T-cell (primary cell): Measurements from ENCODE around the gene MBNL2. TPM values are rescaled to one million over a fixed set of nuclear protein-coding genes. Genes with fewer than 3 reads are reported as not detected.

Experiments used
- ATAC-seq, 4 experiments: fragments of 200-7000 bp in 3 of 4; fragments of 150-1000 bp in 1 of 4; cut with Tn5 transposase; replicated peaks in 1 of 4; 1 replicate in 3 of 4; 2 replicates in 1 of 4; pipeline ENCODE4 v1.10.0; 2021; ENCODE audit warnings: moderate library complexity in 3 of 4, mild to moderate bottlenecking in 2 of 4, moderate number of reproducible peaks in 1 of 4
- CTCF ChIA-PET, 2 donors: fragments of 300-600 bp; sonication (Branson Sonifier 250); formaldehyde crosslinking; loops; one replicate each; lab custom pipeline; 2022; ENCODE audit warnings: antibody characterized with exemption in 2 of 2; lab: Charles Lee
- POLR2A ChIA-PET, 2 donors: fragments of 300-600 bp; sonication (Branson Sonifier 250); formaldehyde crosslinking; loops; one replicate each; lab custom pipeline; 2022; ENCODE audit warnings: antibody characterized with exemption in 2 of 2; lab: Charles Lee
- DNase-seq, 35 experiments: peaks; one replicate each; pipeline versions ENCODE4 v3.0.0 to v3.0.0-alpha.2; 2013 to 2023
- H3K27ac ChIP-seq: one replicate; pipeline ENCODE4 v1.5.1; 2013; ENCODE audit warnings: low read length
- H3K27me3 ChIP-seq, 2 experiments: replicated peaks in 1 of 2; 1 replicate in 1 of 2; 2 replicates in 1 of 2; pipeline versions ENCODE4 v1.6.1 to v1.7.0; 2013; ENCODE audit warnings: low read length in 1 of 2, mixed read lengths in 1 of 2; ENCODE audit not compliant: control insufficient read depth in 2 of 2, insufficient read depth in 2 of 2; ENCODE audit errors: extremely low read depth in 1 of 2
- H3K36me3 ChIP-seq, 2 donors: 1 replicate in 1 of 2; 2 replicates in 1 of 2; pipeline versions ENCODE4 v1.6.1 to v1.7.0; 2013; ENCODE audit warnings: low read length in 1 of 2; ENCODE audit not compliant: control insufficient read depth in 2 of 2, insufficient read depth in 1 of 2; ENCODE audit errors: extremely low read depth in 1 of 2
- H3K4me1 ChIP-seq, 2 experiments: 1 replicate in 1 of 2; 2 replicates in 1 of 2; pipeline versions ENCODE4 v1.6.1 to v1.7.0; 2013; ENCODE audit warnings: low read length in 2 of 2, mixed read lengths in 1 of 2; ENCODE audit not compliant: insufficient read depth in 2 of 2, control insufficient read depth in 1 of 2; ENCODE audit errors: extremely low read depth in 1 of 2
- H3K4me3 ChIP-seq, 2 donors: 1 replicate in 1 of 2; 2 replicates in 1 of 2; pipeline versions ENCODE4 v1.5.1 to v1.7.0; 2013; ENCODE audit warnings: mild to moderate bottlenecking in 2 of 2, low read length in 1 of 2, moderate library complexity in 1 of 2; ENCODE audit not compliant: control insufficient read depth in 1 of 2; ENCODE audit errors: extremely low read depth in 1 of 2
- H3K9me3 ChIP-seq: 2 replicates; pipeline ENCODE4 v1.7.0; 2013
- H3K27ac Mint-ChIP-seq, 2 donors: one replicate each; pipeline ENCODE4 v1.8.0; 2020 to 2021; ENCODE audit warnings: mild to moderate bottlenecking in 2 of 2, mixed read lengths in 2 of 2
- H3K27me3 Mint-ChIP-seq, 2 donors: one replicate each; pipeline ENCODE4 v1.8.0; 2021 to 2022; ENCODE audit warnings: mixed read lengths in 2 of 2
- H3K36me3 Mint-ChIP-seq: one replicate; pipeline ENCODE4 v1.8.0; 2021; ENCODE audit warnings: mixed read lengths
- H3K4me1 Mint-ChIP-seq, 3 donors: one replicate each; pipeline ENCODE4 v1.8.0; 2020 to 2022; ENCODE audit warnings: mixed read lengths in 3 of 3, mild to moderate bottlenecking in 1 of 3
- H3K4me3 Mint-ChIP-seq, 3 donors: one replicate each; pipeline ENCODE4 v1.8.0; 2020 to 2022; ENCODE audit warnings: mild to moderate bottlenecking in 3 of 3, mixed read lengths in 3 of 3, moderate library complexity in 3 of 3
- H3K9me3 Mint-ChIP-seq, 3 donors: one replicate each; pipeline ENCODE4 v1.8.0; 2020 to 2022; ENCODE audit warnings: mixed read lengths in 3 of 3
- WGBS: methylation state at CpG from one replicate; pipeline ENCODE4 v1.1.5; 2013; ENCODE audit warnings: missing lambda C conversion rate; ENCODE audit not compliant: insufficient coverage; 5-methylcytosine and 5-hydroxymethylcytosine counted together
- total RNA-seq, 35 experiments: library from RNA in 6 of 35; stranded (reverse) in 6 of 35; fragments of 120-200 nt in 1 of 35; gene quantifications; one replicate each; pipeline versions ENCODE4 v1.2.1 to v1.2.4 and lab custom pipeline; 2013 to 2026

Gene MBNL2
- total RNA-seq, 5 donors from 2014 or later (not counting 1 experiment from before 2014, with no cell fraction given) = 21.0 to 33.7 (median 28.5) TPM

GRCh38 chr13:97332742-97333141 is 110.6 kb downstream of the MBNL2 start:
- Histone ChIP-seq H3K4me1 (no peaks in the 10 kb centered on the region), H3K4me3 (no peak overlapping the region), H3K27ac (no peak overlapping the region), H3K9me3 (no peaks in the 10 kb centered on the region), H3K27me3 (no peaks in the 10 kb centered on the region), H3K36me3 (peaks cover 0 to 13% of the 10 kb centered on the region in 2 donors)
- no peaks in the 10 kb centered on the region for H3K9me3 Mint-ChIP-seq
- WGBS = 100% methylated on average over 2 of the region's 4 CpGs
- H3K4me3 Mint-ChIP-seq = no peak overlapping the region
- peaks cover 6 to 14% (median 13%) of the 10 kb centered on the region in 3 donors for H3K4me1 Mint-ChIP-seq
- ChIA-PET POLR2A (no interaction called here), CTCF (interaction anchor here in 1 of 2 donors (0.6 to 0.7 kb wide), 2 partner anchors 27 to 75 kb away, joined by 3 read pairs; no protein-coding TSS in a partner anchor)
- H3K36me3 Mint-ChIP-seq = peaks cover 29% of the 10 kb centered on the region
- ATAC-seq = no peak
- no peak for DNase-seq
- H3K27me3 Mint-ChIP-seq = no peaks in the 10 kb centered on the region
- H3K27ac Mint-ChIP-seq = no peak overlapping the region

- DNase-seq = no peak
- CTCF ChIA-PET = interaction anchor here (0.6 to 0.9 kb wide), 3 partner anchors 14 to 303 kb away, joined by 3 to 9 read pairs (median 5); no protein-coding TSS in a partner anchor
- Mint-ChIP-seq H3K4me1 (peaks cover 4 to 14% (median 11%) of the 10 kb centered on the region in 3 donors), H3K27ac (no peak overlapping the region), H3K36me3 (peaks cover 26% of the 10 kb centered on the region), H3K27me3 (no peaks in the 10 kb centered on the region), H3K9me3 (no peaks in the 10 kb centered on the region), H3K4me3 (no peak overlapping the region)
- Histone ChIP-seq H3K4me3 (no peak overlapping the region), H3K4me1 (no peaks in the 10 kb centered on the region), H3K36me3 (peaks cover 0 to 13% of the 10 kb centered on the region in 2 donors), H3K27me3 (no peaks in the 10 kb centered on the region), H3K9me3 (no peaks in the 10 kb centered on the region), H3K27ac (no peak overlapping the region)
- no peak for ATAC-seq
- WGBS = no CpG with 5 or more reads among the region's 6 CpGs
- POLR2A ChIA-PET = no interaction called here
These were observed 111.8 kb downstream of the MBNL2 start for GRCh38 chr13:97333983-97334382.

- H3K4me1 Mint-ChIP-seq = peaks cover 4 to 11% (median 8%) of the 10 kb centered on the region in 3 donors
- H3K9me3 Mint-ChIP-seq = no peaks in the 10 kb centered on the region
- Histone ChIP-seq H3K9me3 (no peaks in the 10 kb centered on the region), H3K27ac (no peak overlapping the region), H3K27me3 (no peaks in the 10 kb centered on the region), H3K36me3 (peaks cover 0 to 15% of the 10 kb centered on the region in 2 donors), H3K4me1 (peaks cover 0 to 6% of the 10 kb centered on the region in 2 experiments), H3K4me3 (no peak overlapping the region)
- ChIA-PET POLR2A (no interaction called here), CTCF (interaction anchor here in 1 of 2 donors (0.9 kb wide), 1 partner anchor 10 kb away, joined by 3 read pairs; no protein-coding TSS in a partner anchor)
- DNase-seq (no peak), ATAC-seq (no peak)
- H3K4me3 Mint-ChIP-seq = no peak overlapping the region
- peaks cover 21% of the 10 kb centered on the region for H3K36me3 Mint-ChIP-seq
- 100% methylated on average over 2 of the region's 3 CpGs for WGBS
- no peaks in the 10 kb centered on the region for H3K27me3 Mint-ChIP-seq
- H3K27ac Mint-ChIP-seq = no peak overlapping the region
These were observed 112.6 kb downstream of the MBNL2 start for GRCh38 chr13:97334690-97335089.

- H3K36me3 Mint-ChIP-seq = peaks cover 19% of the 10 kb centered on the region
These were observed 113.5 kb downstream of the MBNL2 start for GRCh38 chr13:97335488-97336134.

GRCh38 chr13:97337985-97338499 is 115.9 kb downstream of the MBNL2 start:
- H3K27me3 ChIP-seq = no peaks in the 10 kb centered on the region
- peaks cover 16% of the 10 kb centered on the region for H3K36me3 Mint-ChIP-seq
- peaks cover 0 to 8% (median 7%) of the 10 kb centered on the region in 3 donors for H3K4me1 Mint-ChIP-seq
- peaks cover 0 to 16% of the 10 kb centered on the region in 2 donors for H3K36me3 ChIP-seq
- H3K4me3 Mint-ChIP-seq = no peak overlapping the region
- H3K27ac Mint-ChIP-seq = no peak overlapping the region
- no peaks in the 10 kb centered on the region for H3K9me3 ChIP-seq
- no peaks in the 10 kb centered on the region for H3K27me3 Mint-ChIP-seq
- no peak overlapping the region for H3K27ac ChIP-seq
- ATAC-seq = no peak
- no peak overlapping the region for H3K4me3 ChIP-seq
- WGBS = 93% methylated on average over 3 of the region's 4 CpGs
- H3K9me3 Mint-ChIP-seq = no peaks in the 10 kb centered on the region
- no peak for DNase-seq
- CTCF ChIA-PET = no interaction called here
- H3K4me1 ChIP-seq = peaks cover 0 to 9% of the 10 kb centered on the region in 2 experiments
- POLR2A ChIA-PET = no interaction called here

More at GRCh38 chr13:97335488-97336134, 113.5 kb downstream of the MBNL2 start:
- Histone ChIP-seq H3K36me3 (peaks cover 0 to 15% of the 10 kb centered on the region in 2 donors), H3K27ac (no peak overlapping the region), H3K4me3 (no peak overlapping the region), H3K4me1 (peaks cover 0 to 9% of the 10 kb centered on the region in 2 experiments), H3K27me3 (no peaks in the 10 kb centered on the region), H3K9me3 (no peaks in the 10 kb centered on the region)
- Mint-ChIP-seq H3K27ac (no peak overlapping the region), H3K4me3 (no peak overlapping the region), H3K27me3 (no peaks in the 10 kb centered on the region), H3K4me1 (peaks cover 0 to 14% (median 9%) of the 10 kb centered on the region in 3 donors), H3K9me3 (no peaks in the 10 kb centered on the region)
- ATAC-seq (no peak), DNase-seq (no peak)
- ChIA-PET POLR2A (no interaction called here), CTCF (interaction anchor here in 1 of 2 donors (1.1 kb wide), 1 partner anchor 225 kb away, joined by 3 read pairs; no protein-coding TSS in a partner anchor)
- 90% methylated on average over 1 of the region's 6 CpGs for WGBS

GRCh38 chr13:97338571-97338970 is 116.4 kb downstream of the MBNL2 start:
- 92% methylated on average over 9 of the region's 16 CpGs for WGBS
- Mint-ChIP-seq H3K27me3 (no peaks in the 10 kb centered on the region), H3K9me3 (no peaks in the 10 kb centered on the region), H3K27ac (no peak overlapping the region), H3K4me3 (no peak overlapping the region), H3K36me3 (peaks cover 16% of the 10 kb centered on the region), H3K4me1 (peaks cover 0 to 7% (median 2%) of the 10 kb centered on the region in 3 donors)
- DNase-seq (no peak), ATAC-seq (no peak)
- no peak overlapping the region for H3K27ac ChIP-seq
- H3K27me3 ChIP-seq = no peaks in the 10 kb centered on the region
- H3K36me3 ChIP-seq = peaks cover 0 to 21% of the 10 kb centered on the region in 2 donors
- no peak overlapping the region for H3K4me3 ChIP-seq
- H3K9me3 ChIP-seq = no peaks in the 10 kb centered on the region
- peaks cover 0 to 9% of the 10 kb centered on the region in 2 experiments for H3K4me1 ChIP-seq
- POLR2A ChIA-PET = no interaction called here
- CTCF ChIA-PET = no interaction called here
